GM12891 (cell line): ENCODE data around the gene RNASE7.

ENCODE experiments used
- PAX5 ChIP-seq: IDR thresholded peaks from 2 replicates; pipeline ENCODE4 v1.6.1; 2011; ENCODE audit warnings: low read length, moderate library complexity, mild to moderate bottlenecking; ENCODE audit not compliant: insufficient read depth, severe bottlenecking
- POLR2A ChIP-seq: IDR thresholded peaks from 2 replicates; pipeline ENCODE4 v1.6.1; 2011; ENCODE audit warnings: low read depth, low read length, control low read depth
- POLR2AphosphoS5 ChIP-seq: IDR thresholded peaks from 2 replicates; pipeline ENCODE4 v1.6.1; 2011; ENCODE audit warnings: low read depth, low read length, control low read depth
- POU2F2 ChIP-seq: IDR thresholded peaks from 2 replicates; pipeline ENCODE4 v1.6.1; 2011; ENCODE audit warnings: low read depth, mild to moderate bottlenecking, control low read depth, low read length, moderate library complexity
- TAF1 ChIP-seq: IDR thresholded peaks from 2 replicates; pipeline ENCODE4 v1.6.1; 2011; ENCODE audit warnings: low read depth, low read length, control low read depth

GRCh38 chr14:21030531-21030930 is 11.6 kb upstream of the RNASE7 start:
- TF ChIP-seq POLR2AphosphoS5, result no peak
- TF ChIP-seq POLR2A, result no peak
- TF ChIP-seq PAX5, result no peak
- TF ChIP-seq TAF1, result no peak
- no peak for TF ChIP-seq POU2F2
